ENCODE measurements around the gene GRHPR. TPM values are rescaled to one million over a fixed set of nuclear protein-coding genes. Genes with fewer than 3 reads are reported as not detected.
"Not testable (repeated sequence)": the region's sequence is repeated elsewhere in the genome, so short reads cannot be mapped to it uniquely, and the experiment has no call there.

GRHPR gene
- total RNA-seq, 1 experiment from 2014 or later: 54.8 TPM

GRCh38 chr9:37415011-37415719 lies 7.3 kb upstream of the GRHPR start:
- DNase-seq (ENCODE audit: low read depth): peak; percentile 70
- in situ Hi-C loops (cut with HindIII; ENCODE audit: low pct_unique_long_range_greater_than_20kb, low sequenced_read_pairs): loop anchor here (10.0 kb wide), 1 partner anchor 430 kb away; no protein-coding TSS in a partner anchor

GRCh38 chr9:37417252-37417803 lies 5.2 kb upstream of the GRHPR start:
- DNase-seq (ENCODE audit: low read depth): no peak
- in situ Hi-C loops (cut with HindIII; ENCODE audit: low pct_unique_long_range_greater_than_20kb, low sequenced_read_pairs): loop anchor here (10.0 kb wide), 1 partner anchor 433 kb away; no protein-coding TSS in a partner anchor

GRCh38 chr9:37417857-37418618 lies 4.5 kb upstream of the GRHPR start:
- in situ Hi-C loops (cut with HindIII; ENCODE audit: low pct_unique_long_range_greater_than_20kb, low sequenced_read_pairs): loop anchor here (10.0 kb wide), 1 partner anchor 433 kb away; no protein-coding TSS in a partner anchor
- DNase-seq (ENCODE audit: low read depth): peak; percentile 64

GRCh38 chr9:37419204-37419603 lies 3.3 kb upstream of the GRHPR start:
- in situ Hi-C loops (cut with HindIII; ENCODE audit: low pct_unique_long_range_greater_than_20kb, low sequenced_read_pairs): loop anchor here (10.0 kb wide), 1 partner anchor 434 kb away; no protein-coding TSS in a partner anchor
- DNase-seq (ENCODE audit: low read depth): no peak

- in situ Hi-C loops (cut with HindIII; ENCODE audit: low pct_unique_long_range_greater_than_20kb, low sequenced_read_pairs): no loop called here
- DNase-seq (ENCODE audit: low read depth): no peak
These were observed 2.0 kb upstream of the GRHPR start for GRCh38 chr9:37420271-37421215.

- in situ Hi-C loops (cut with HindIII; ENCODE audit: low pct_unique_long_range_greater_than_20kb, low sequenced_read_pairs): no loop called here
- DNase-seq (ENCODE audit: low read depth): peak; percentile 10
These were observed 595 bp upstream of the GRHPR start for GRCh38 chr9:37421914-37422288.

- in situ Hi-C loops (cut with HindIII; ENCODE audit: low pct_unique_long_range_greater_than_20kb, low sequenced_read_pairs): no loop called here
- DNase-seq (ENCODE audit: low read depth): no peak
These were observed 1.0 kb downstream of the GRHPR start for GRCh38 chr9:37423508-37423907.

- in situ Hi-C loops (cut with HindIII; ENCODE audit: low pct_unique_long_range_greater_than_20kb, low sequenced_read_pairs): no loop called here
- DNase-seq (ENCODE audit: low read depth): no peak
These were observed 1.7 kb downstream of the GRHPR start for GRCh38 chr9:37424204-37424685.

GRCh38 chr9:37424686-37425297 lies 2.3 kb downstream of the GRHPR start:
- in situ Hi-C loops (cut with HindIII; ENCODE audit: low pct_unique_long_range_greater_than_20kb, low sequenced_read_pairs): no loop called here
- no peak for DNase-seq (ENCODE audit: low read depth)

- DNase-seq (ENCODE audit: low read depth): no peak
These were observed 2.8 kb downstream of the GRHPR start for GRCh38 chr9:37425298-37425752.

GRCh38 chr9:37426431-37426830 lies 3.9 kb downstream of the GRHPR start:
- DNase-seq (ENCODE audit: low read depth); in situ Hi-C loops (cut with HindIII; ENCODE audit: low pct_unique_long_range_greater_than_20kb, low sequenced_read_pairs): not testable (repeated sequence)

More at GRCh38 chr9:37425298-37425752, 2.8 kb downstream of the GRHPR start:
- in situ Hi-C loops (cut with HindIII; ENCODE audit: low pct_unique_long_range_greater_than_20kb, low sequenced_read_pairs): no loop called here

GRCh38 chr9:37426846-37427245 lies 4.3 kb downstream of the GRHPR start:
- in situ Hi-C loops (cut with HindIII; ENCODE audit: low pct_unique_long_range_greater_than_20kb, low sequenced_read_pairs): no loop called here
- DNase-seq (ENCODE audit: low read depth): no peak

GRCh38 chr9:37428345-37428744 lies 5.8 kb downstream of the GRHPR start:
- in situ Hi-C loops (cut with HindIII; ENCODE audit: low pct_unique_long_range_greater_than_20kb, low sequenced_read_pairs): no loop called here
- no peak for DNase-seq (ENCODE audit: low read depth)

GRCh38 chr9:37429441-37430285 lies 7.2 kb downstream of the GRHPR start:
- in situ Hi-C loops (cut with HindIII; ENCODE audit: low pct_unique_long_range_greater_than_20kb, low sequenced_read_pairs): no loop called here
- no peak for DNase-seq (ENCODE audit: low read depth)

- in situ Hi-C loops (cut with HindIII; ENCODE audit: low pct_unique_long_range_greater_than_20kb, low sequenced_read_pairs): no loop called here
- no peak for DNase-seq (ENCODE audit: low read depth)
These were observed 8.5 kb downstream of the GRHPR start for GRCh38 chr9:37430841-37431597.

- DNase-seq (ENCODE audit: low read depth): no peak
- in situ Hi-C loops (cut with HindIII; ENCODE audit: low pct_unique_long_range_greater_than_20kb, low sequenced_read_pairs): no loop called here
These were observed 9.5 kb downstream of the GRHPR start for GRCh38 chr9:37432020-37432419.

All from Caki2 (cell line).